ENCODE results near the gene TM7SF2.
"Not testable (repeated sequence)": the region's sequence is repeated elsewhere in the genome, so short reads cannot be mapped to it uniquely, and the experiment has no call there.

The TM7SF2 gene

GRCh38 chr11:65147352-65148075, 35.8 kb downstream of the TM7SF2 start:
- no peak for DNase-seq (ENCODE audit: low read depth)
- no peak overlapping the region for H3K4me3 ChIP-seq (ENCODE audit: low read depth, low read length)
- TF ChIP-seq CTCF (conservative IDR thresholded peaks at IDR 0.05; ENCODE audit: low read depth, low read length): no peak

GRCh38 chr11:65148657-65149056, 37.0 kb downstream of the TM7SF2 start:
- no peak overlapping the region for H3K4me3 ChIP-seq (ENCODE audit: low read depth, low read length)
- no peak for DNase-seq (ENCODE audit: low read depth)
- no peak for TF ChIP-seq CTCF (conservative IDR thresholded peaks at IDR 0.05; ENCODE audit: low read depth, low read length)

- H3K4me3 ChIP-seq (ENCODE audit: low read depth, low read length); DNase-seq (ENCODE audit: low read depth): not testable (repeated sequence)
Observed at GRCh38 chr11:65150131-65150508, 38.4 kb downstream of the TM7SF2 start.

DNA sequence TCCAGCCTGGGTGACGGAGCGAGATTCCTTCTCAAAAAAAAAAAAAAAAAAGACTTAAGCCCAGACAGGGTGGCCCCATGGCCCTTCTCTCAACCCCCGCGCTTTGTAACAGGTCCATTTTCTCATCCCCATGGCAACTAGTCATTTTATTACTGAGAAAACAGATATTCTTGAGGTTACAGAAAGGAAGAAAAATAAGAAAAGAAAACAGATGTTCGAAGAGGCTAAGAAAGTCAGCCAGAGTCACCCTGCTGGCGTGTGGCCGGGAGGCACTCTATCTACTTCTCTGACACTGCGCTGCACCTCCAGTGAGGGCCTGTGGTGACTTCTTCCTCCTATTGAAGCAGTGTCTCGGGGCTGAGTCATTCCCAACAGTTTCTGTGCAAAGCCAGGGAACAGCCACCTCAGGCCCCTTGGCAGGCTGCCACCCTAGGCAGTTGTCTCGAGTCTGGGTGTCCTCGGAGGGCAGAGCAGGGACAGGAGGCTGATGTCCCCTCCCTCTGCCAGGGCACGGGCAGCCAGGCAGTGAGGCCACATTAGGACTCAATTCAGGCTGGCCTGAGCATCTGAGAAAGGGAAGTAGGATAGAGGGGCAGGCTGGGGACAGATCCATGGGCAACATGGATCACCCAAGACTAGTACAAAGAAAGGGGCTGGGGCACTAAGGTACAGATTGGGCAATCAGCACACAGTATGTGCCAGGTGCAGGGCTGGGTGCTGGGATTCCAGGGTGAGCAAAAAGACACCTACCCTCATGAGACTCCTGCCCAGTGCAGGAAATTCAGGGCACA, 39.0 kb downstream of the TM7SF2 start:
- no peak overlapping the region for H3K4me3 ChIP-seq (ENCODE audit: low read depth, low read length)
- DNase-seq (ENCODE audit: low read depth): peak; percentile 73
- TF ChIP-seq CTCF (conservative IDR thresholded peaks at IDR 0.05; ENCODE audit: low read depth, low read length): peak; percentile 5

DNA sequence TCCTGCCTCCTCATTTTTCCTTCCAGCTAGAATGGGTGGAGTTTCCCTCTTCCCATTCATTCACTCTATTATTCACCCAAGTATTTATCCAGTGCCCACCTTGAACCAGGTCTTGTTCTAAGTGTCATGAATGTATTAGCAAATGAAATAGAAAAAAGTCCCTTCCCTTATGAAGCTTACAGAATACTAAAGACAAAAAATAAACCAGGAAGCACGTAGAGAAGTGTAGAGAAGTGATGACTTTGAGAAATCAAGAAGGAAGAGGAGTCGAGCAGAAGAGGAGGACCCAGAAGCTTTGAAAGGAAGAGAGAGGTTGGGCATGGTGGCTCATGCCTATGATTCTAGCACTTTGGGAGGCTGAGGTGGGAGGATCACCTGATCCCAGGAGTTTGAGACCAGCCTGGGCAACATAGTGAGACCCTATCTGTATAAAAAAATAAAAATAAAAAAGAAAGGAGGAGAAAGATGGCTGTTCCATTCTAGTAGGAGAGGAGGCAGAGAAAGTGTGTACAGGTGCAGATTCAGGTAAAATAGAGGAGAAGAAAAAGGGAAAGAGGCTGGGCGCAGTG, 39.7 kb downstream of the TM7SF2 start:
- TF ChIP-seq CTCF (conservative IDR thresholded peaks at IDR 0.05; ENCODE audit: low read depth, low read length): no peak
- no peak overlapping the region for H3K4me3 ChIP-seq (ENCODE audit: low read depth, low read length)
- no peak for DNase-seq (ENCODE audit: low read depth)

DNA sequence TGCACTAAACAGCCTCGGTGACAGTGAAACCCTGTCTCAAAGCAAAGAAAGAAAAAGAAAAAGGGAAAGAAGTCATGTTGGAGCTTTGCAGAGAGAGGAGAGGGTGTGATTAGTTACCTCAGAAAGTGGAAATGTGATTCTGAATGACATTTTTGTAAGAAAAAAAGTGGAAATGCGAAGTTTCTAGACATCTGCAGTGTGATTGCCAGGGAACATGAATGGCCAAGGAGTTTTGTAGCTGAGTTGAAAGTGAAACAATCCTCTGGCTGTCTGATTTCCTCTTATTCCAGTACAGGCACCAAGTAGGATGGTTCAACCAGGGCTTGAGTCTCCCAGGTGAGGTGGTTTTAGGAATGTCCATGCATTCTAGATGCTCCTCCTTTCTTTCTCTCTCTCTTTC, 40.5 kb downstream of the TM7SF2 start:
- no peak for TF ChIP-seq CTCF (conservative IDR thresholded peaks at IDR 0.05; ENCODE audit: low read depth, low read length)
- no peak overlapping the region for H3K4me3 ChIP-seq (ENCODE audit: low read depth, low read length)

DNA sequence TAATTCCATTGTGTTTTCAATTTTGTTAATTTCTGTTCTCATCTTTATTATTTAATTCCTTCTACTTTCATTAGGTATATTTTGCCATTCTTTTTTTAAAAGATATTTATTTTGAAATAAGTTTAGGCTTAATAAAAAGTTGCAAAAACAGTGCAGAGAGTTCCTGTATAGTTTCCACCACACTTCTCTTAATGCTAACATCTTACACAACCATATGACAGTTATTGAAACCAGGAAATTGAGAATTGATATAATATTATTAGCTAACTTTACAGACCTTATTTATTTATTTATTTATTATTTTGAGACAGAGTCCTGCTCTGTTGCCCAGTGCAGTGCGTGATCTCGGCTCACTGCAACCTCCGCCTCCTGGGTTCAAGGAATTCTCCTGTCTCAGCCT, 44.6 kb downstream of the TM7SF2 start:
- no peak for TF ChIP-seq CTCF (conservative IDR thresholded peaks at IDR 0.05; ENCODE audit: low read depth, low read length)
- no peak overlapping the region for H3K4me3 ChIP-seq (ENCODE audit: low read depth, low read length)
- DNase-seq (ENCODE audit: low read depth): no peak

More for the DNA sequence above, 40.5 kb downstream of the TM7SF2 start:
- DNase-seq (ENCODE audit: low read depth): no peak
